Activated T-cell treated with anti-CD3 and anti-CD28 coated beads for 4 hours (primary cell): ENCODE data around the gene TNNI3K.

ENCODE experiments used
- DNase-seq: peaks from one replicate; pipeline ENCODE4 v3.0.0-alpha.2; 2020

The TNNI3K gene

DNA sequence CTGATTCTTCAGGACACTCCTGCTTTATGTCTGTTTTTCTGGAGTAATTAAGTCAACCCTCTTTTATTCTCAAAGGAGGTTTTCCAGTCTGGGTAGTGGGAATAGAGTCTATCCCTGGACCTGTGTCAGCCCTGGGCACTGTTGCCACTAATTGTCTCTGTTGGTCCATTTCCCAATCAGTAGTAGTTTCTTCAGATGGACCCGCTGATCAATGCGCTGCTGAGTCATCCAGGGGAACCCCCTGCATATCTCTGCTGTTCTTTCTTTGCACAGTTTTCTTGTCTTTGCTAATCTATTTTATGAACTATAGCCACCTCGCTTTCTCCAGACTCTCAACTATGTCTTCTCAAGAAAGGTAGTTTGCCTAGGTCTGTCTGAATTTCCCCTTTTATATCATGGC, 82.5 kb downstream of the TNNI3K start:
- DNase-seq = no peak

DNA sequence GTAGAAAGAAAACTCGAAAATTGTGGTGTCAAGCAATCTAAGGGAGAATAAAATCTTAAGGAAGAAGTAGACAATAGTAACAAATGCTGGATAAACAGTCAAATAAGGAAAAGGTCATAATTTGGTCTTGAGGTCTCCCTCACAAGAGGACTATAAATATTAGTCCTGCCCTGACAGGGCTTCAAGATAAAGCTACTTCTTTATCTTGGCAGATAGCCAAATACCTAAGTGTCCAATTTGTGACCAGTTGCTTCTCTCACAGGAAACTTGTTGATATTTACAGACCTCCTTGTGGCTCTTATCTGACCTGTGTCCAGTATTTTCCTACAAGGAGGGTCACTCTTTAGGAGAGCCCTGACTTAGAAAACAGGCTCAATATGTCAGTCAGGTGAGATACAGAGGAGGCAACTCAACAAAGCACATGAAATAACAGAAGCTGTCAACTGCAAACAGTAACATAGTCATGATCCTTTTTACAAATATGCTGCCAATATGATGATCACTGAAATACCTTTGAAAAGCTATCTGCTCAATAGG, 88.8 kb downstream of the TNNI3K start:
- no peak for DNase-seq

DNA sequence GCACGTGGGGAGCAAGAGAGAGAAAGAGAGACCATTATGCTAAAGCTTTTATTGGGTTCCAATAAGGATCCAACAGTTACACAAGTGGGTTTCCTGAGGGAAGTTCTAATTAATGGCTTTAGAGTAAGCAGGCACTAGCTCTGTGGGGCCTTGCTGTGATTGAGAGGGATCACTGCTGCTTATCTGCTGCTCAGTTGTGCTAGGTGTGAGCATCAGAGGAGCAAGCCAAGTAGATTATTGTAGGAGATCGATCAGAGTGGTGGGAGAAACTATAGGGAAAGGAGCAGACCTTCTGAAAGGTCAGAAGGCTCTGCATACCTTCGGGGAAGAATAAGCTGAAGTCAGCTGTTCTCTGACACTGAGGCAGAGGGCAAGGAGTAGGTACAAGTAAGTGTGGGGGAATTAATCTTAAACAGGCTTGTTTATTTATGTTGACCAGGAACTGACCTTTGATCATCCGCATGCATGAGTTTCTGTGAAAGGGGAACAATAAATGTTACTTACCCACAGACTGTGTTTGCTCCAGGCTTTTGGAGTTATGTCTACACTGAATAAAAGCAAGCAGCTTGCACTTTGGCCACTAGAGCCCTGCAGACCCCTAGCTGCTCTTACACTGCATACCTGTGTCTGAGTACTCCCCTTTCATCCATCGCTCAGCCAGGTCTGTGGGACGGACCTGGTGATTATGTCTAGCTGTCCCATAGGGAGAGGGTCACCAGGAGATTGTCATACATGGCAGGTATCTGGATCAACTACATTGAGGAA, 89.7 kb downstream of the TNNI3K start:
- DNase-seq = no peak

DNA sequence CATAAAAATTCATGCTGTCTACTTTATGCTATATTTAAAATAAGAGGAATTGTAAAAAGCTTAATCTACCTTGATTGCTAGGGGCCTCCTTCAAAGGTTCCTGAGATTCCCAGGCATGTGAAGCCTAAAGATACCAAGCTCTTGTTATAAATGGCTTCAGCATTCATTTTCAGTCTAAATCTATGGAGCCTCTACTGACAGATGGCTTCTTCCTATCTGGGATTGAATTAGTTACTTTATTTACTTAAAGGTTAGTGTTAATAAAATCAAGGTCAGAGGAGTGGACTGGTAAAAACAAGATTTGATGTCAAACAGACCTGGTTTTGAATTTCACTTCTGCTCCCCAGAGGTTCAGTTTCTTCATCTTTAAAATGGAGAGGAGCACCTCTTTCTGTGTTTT, 93.7 kb downstream of the TNNI3K start:
- no peak for DNase-seq

DNA sequence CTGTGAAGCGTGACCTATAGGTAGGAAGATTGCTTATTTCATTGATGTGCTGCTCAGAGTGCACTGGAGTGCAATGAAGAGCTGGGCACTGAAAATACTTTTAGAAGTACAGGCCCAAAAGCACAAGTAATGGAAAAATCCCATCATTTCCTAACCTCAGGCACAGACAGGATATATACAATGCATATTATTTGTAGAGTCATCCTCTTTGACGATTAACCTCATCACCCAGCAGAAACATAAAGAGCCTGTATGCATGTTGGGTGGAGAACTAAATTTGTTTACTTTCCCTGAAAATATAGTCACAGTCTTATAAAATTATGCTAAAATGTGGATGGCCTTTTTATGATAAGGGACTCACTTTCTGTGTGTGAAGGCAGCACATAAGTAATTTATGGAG, 98.1 kb downstream of the TNNI3K start:
- DNase-seq = no peak

DNA sequence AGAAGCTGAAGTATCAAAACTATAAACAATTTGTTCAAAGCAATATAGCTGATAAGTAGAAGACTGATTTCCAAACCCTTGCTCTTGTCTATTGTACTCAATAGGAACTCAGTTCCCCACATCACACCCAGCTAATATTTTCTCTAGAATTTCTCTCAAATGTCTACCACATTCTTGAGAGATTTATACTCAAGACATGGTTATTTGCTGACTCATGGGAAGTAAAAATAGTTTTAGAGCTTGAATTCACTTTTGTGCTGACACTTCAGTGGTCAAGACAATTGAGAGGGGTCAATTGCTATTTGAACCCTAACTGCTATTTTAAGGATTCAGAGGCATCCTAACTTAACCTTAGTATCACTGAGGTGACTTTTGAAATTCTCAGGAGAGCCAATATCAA, 99.0 kb downstream of the TNNI3K start:
- DNase-seq = no peak

DNA sequence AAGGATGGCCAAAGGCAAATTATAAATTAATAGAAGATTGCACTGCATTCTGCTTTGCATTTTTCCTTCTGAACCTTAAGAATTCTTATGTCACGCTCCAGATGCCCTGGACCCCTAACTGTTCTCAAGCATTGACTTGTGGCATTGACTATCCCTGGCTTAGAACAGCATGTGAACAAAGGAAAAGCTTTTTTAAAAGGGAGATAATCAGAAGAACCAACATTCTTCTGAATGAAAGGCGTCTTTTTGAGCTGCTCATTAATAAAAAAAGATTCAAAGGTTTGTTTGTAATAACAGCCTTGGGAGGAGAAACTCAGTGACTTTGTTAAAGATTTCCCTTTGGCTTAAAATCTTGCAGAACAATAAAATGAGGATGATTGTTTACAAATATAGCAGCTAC, 105.5 kb downstream of the TNNI3K start:
- DNase-seq = no peak

DNA sequence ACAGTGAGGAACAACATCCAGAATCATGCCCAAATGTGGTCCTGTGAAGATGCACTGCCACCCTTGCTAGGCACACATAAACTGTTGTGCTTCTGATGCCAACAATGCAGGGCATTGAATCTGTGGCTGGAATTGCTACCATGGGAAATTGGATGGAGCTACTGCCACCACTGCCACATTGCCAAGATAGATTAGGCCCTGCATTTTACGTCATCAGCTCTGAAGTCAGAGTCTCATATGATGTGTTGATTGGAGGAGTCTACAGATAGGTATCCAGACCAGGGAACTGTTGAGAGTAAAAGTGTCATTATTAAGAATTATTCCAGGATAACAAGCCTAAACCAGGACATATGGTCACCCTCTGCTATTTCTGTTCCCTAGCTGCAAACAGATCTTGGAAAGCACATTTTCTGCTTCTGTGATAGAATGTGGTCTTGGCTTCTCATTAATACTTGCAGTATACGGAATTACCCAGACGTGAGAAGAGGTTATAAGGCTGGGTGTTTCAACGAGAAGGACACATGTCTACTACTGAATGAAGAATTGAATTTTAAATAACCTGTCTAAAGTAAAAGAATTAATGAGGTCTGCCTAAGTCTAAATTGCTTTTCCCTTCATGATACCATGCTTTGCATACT, 106.6 kb downstream of the TNNI3K start:
- DNase-seq = no peak

DNA sequence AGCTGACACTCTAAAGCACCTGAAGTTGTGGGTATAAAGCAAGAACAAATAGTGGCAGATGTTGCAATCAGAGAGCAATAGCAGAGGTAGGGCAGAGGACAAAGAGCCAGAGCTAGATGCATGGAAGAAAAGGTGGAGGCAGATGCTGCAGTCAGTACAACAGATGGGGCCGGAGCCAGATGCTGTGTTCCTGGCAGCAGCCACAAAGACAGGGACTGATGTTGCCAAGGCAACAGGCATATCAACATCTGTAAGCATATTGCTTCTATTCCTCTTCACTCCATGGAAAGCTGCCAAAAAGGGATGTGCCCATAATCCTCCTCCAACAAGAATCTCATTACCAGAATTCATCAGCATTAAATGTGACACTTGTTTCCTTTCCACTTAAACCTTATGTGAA, 108.0 kb downstream of the TNNI3K start:
- DNase-seq = no peak

DNA sequence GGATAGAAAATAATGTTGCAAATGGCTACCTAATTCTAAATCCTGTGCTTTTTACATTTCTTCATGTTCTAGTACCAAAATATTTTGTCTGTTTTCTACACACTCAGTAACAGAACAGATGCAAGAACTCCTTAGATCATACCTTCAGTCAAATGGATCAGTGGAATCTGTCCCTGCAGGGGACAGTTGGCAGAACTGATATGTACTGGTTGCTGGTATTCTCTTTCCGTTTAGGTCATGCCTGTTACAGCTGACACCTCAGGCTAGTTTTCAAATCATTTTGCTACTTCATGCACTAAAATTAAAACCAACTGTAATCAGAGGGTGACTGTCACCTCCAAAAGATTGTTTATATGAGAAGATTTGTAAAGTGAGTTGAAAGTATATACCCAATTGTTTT, 109.2 kb downstream of the TNNI3K start:
- no peak for DNase-seq

DNA sequence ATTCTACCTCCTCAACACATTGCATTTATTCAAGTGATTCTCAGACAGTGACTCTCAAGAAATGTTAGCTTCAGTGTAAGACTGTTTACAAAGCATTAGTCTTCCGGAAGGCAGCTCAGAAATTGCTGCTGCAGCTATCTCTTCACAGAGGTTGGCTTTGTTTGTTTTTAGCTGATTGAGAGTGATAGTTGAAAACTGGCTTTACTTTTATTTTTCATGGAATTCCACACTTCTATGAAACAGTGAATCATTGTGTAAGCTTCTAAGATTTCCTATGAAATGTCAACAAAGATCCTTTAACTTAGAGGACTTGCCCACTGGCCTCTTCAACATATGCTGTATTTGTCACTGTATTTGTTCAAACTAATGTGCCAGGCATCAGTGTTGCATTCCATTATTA, 121.3 kb downstream of the TNNI3K start:
- DNase-seq = no peak

DNA sequence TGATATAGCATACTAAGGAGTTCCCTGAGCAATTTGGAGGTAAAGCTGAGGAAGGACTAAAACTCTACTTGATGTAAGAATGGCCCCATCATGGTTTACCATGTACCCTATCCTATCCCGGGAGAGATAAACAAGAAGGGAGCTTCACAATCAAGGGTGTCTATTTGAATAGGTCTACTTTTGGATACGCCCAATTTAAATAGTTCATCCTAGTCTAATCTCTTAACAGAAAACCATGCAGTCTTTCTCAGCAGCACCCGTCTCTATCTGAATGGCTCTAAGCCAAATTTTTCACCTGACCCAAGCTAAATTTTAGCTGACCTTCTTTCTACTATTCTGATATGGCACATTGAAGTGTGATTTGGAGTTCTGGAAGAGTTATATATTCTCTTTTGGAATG, 122.0 kb downstream of the TNNI3K start:
- DNase-seq = no peak

DNA sequence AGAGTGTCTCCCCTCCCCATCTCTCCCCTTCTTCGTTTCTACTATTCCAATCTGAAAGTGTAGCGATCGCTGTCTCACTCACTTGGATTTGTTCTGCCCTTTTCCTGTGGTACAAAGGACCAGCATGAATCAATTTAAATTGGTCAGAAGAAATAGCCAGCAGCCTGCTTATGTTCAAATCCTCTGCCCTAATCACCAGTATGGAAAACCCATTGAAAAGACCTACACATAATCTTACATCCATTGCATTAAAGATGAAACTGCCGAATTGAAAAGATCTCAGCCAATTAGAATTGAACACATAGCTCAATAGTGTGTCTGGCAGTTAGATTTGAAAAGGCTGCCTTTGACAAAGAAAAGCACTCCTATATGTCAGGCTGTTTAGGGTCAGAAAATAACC, 122.6 kb downstream of the TNNI3K start:
- DNase-seq = no peak

DNA sequence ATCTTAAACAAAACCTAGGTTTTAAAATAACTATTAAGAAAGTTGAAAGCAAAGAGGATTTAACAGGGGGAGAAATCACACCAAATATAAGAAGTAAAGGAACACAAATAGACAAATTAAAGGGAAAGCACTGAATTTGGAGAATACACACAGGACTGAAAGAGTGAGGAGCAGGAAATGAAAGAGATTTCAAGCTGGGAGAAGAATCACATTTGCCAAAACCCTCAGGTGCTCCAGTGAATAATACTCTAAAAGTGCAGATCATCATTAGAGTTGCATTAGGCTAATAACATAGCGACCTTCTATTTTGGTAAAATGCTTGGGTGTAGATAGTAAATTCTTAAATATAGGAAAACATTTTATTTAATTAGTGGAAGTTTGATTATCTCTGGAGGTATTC, 127.5 kb downstream of the TNNI3K start:
- DNase-seq = no peak

DNA sequence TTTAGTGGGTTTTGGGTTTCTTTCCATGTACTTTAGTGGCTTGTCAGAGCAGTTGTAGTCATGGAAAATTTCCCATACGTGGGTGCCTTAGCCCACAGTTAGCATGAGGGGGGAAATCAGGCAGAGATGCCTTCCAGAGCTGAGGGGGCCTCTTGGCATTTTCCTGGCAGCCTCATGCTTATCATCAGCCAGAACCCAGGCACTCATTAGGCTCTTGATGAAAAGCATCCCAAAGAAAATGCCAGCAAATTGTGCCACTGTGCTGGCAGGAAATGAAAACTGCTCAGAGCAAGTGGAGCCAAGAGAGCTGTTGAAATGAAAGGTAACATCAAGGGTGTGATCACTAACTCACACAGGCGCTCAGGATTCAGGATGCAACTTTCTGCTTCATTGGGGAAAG, 128.0 kb downstream of the TNNI3K start:
- DNase-seq = no peak

DNA sequence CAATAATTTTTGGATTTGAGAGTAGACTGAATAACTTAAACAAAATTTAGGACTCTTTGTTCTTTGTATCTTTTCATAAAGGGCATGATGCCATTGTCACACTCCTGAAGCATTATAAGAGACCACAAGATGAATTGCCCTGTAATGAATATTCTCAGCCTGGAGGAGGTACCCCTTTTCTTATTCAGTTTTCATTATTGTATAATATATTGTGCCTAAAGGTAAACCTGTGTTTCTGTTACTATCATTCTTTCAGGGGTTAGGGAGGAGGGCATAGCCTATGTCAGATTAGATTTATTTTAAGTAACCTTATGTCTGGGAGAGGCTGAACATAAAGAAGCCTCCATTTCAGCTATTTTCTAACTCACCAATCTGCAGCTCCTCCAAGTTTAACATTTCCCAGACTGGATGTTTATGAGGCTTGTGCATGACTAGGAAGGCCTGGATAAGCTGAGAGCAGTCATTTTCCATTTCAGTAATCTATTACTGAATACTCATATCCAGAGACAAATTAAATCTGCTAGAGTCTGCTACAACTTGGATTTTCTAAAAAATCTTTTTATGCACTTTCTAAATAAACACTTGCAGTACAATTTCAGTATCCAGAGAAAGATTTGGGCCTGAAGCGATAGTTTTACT, 132.1 kb downstream of the TNNI3K start:
- no peak for DNase-seq

DNA sequence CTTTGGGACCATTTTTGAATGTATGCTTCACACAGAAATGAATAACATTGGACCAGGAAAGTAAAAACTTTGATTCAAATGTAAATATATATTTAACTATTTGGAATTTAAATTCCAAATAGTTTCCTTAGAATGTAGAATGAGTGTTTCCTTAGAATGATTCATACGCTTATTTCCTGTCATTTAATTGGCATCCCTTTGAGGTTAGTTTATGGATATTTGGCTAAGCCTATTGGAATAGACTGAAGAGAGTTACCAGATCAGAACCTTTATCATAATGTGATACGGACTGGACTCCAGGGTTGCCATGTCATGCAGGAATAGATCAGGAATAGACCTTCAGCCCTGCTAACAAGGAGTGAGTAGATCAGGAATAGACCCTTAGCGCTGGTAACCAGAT, 133.1 kb downstream of the TNNI3K start:
- DNase-seq = no peak

DNA sequence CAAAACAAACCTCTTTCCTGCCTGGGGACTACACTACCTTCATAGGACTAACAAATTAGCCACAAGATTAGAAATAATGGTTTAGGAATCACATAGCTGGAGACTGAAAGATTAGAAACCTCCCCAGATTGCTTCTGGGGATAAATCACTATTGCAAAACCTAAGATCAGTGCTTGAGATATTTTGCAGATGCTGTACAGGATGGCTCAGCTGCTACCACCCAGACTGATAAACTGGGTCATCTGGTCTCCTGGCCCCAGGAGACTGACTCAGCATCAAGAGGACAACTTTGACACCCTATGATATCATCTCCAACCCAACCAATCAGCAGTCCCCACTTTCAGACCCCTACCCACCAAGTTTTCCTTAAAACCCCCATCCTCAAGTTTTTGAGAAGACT, 140.2 kb downstream of the TNNI3K start:
- no peak for DNase-seq

DNA sequence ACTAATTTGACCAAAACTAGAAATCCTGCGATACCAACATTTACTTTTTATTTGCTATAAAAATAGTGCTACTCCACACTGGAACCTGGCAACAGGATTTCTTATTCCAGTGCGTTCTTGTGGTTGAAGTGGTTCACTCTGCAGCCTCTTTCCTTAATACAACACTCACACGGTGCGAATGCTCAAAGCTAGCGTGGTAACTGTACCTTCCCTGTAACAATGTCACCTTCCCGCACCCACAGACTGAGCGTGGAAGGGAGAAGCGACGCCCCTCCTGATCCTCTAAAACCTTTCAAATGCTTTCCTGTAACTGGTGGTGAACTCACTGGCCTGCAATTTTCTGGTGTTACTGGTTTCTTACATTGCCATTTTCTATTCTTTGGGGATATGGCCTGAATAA, 145.1 kb downstream of the TNNI3K start:
- DNase-seq = no peak

DNA sequence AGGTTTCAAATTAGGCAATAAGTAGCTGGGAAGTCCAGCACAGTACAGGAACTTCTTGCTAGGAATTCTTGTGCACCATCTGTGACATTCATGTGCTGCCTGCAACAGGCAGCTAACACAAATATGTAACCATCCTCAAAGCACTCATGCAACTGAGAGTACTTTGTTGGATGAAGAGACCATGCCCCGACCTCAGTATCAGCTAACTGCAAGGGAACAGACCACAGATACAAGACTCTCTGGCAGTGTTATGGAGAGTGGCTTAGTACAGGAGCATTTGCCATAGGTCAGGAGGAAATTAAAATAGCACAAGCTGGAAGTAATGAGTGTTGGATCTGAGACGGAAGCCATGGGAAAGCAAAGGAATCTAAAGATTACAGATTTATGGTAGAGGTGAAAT, 153.7 kb downstream of the TNNI3K start:
- DNase-seq = no peak

DNA sequence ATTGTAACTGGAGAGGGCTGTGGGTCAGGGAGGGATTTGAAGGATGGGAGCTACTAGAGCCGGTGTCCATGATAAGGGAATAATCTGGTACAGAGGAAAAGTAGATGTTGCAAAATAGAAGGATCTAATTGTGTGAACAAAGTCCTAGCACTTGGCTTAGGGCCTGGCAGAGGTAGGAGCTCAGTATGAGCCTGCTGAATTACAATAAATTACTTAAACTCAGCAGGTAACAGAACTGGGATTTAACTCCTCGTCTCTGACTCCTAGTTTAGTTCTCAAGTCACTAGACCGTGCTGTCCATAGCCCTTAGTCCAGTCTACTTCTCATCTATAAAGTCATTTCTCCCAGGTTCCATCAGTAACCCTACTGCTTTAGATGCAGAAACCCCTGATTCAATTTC, 157.0 kb downstream of the TNNI3K start:
- no peak for DNase-seq

DNA sequence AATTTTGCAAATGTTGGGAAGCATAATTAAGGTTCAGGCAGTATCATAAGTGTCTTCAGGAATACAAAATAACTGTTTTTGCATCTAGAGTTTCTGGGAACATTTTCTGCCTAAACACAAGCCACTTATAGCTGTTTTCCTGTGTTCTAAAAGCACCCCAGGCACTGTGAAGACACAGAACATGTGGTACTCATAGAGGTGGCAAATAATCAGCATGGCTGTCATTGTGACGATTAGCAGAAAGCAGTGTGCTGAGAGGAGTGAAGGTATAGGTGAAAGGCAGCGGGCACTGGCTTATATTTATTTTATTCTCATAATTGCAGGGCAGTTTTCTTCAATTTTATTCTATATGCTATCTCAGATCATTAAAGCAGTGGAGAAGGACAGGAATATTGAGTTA, 157.7 kb downstream of the TNNI3K start:
- no peak for DNase-seq

DNA sequence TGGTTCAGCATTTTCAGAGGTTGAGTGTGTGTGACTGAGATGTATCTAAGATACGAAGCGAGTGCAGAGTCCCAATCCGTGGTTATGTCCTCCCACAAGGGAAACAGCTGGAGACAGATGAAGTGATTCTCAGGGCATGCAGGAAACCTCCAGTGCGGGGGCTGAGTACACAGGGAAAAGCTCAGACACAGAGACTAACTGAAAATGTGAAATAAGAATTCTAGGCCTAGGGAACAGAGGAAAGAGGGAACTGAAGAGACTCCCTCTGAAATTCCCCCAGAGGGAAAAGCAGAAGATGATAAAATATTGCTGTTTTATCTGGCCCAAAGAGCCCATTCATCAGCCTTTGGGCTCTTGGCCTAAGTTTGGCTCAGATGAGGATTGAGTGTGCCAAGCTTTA, 160.4 kb downstream of the TNNI3K start:
- DNase-seq = no peak

DNA sequence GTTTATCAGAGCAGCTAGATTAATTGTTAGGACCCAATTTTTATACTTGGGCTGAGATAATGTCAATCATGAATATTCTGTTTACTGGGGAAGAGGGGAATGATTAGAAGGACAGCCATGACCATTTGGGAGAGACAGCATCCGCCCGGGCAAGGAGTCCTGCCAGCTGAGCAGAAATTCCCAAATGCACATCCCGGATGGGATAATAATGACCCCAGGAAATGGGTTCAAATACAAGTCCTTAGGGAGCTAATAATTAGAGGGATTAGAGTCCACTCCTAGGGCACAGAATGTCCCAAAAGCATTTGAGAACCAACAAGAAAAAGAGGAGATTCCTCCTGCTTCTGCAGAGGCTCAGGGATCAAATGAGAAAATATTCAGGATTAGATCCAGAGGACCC, 161.3 kb downstream of the TNNI3K start:
- DNase-seq = no peak
